ENCODE measurements around the gene ABCB8. TPM values are rescaled to one million over a fixed set of nuclear protein-coding genes. Genes with fewer than 3 reads are reported as not detected.

The ABCB8 gene
- total and polyA plus RNA-seq, 9 of the 15 experiments (the other 6 are each of a cell fraction or from before 2014, with no cell fraction given): 7.6 to 106 (median 36.3) TPM

- TF ChIP-seq ARID4B (CRISPR knock-in tag; IDR thresholded peaks at IDR 0.05) (peak; percentile 96), ZNF143 (CRISPR knock-in tag; IDR thresholded peaks at IDR 0.05) (no peak), YY1 (IDR thresholded peaks at IDR 0.05; ENCODE audit: borderline replicate concordance in 1 of 3, control insufficient read depth in 1 of 3, extremely low read depth in 1 of 3, insufficient read depth in 3 of 3, insufficient read length in 1 of 3, insufficient replicate concordance in 2 of 3, low read depth in 1 of 3, low read length in 2 of 3) (peak in 1 of 3 experiments; percentile 13), CREM (IDR thresholded peaks at IDR 0.05; ENCODE audit: low read depth) (peak; percentile 48; the same call in 1 of the 2 replicates), POLR2B (IDR thresholded peaks at IDR 0.05; ENCODE audit: low read depth, partially characterized antibody) (no peak), SRF (CRISPR knock-in tag; IDR thresholded peaks at IDR 0.05) (no peak), ZNF740 (CRISPR knock-in tag; IDR thresholded peaks at IDR 0.05) (peak; percentile 14; the same call in 1 of the 2 replicates), ZNF740 (tag; IDR thresholded peaks at IDR 0.05) (no peak), SMC3 (conservative IDR thresholded peaks at IDR 0.05; ENCODE audit: insufficient read depth, low read depth, low read length) (0 out of 2 replicates have a peak, but pooled peaks have one; percentile 1), POLR2G (IDR thresholded peaks at IDR 0.05; ENCODE audit: low read depth, low read length) (peak; percentile 73), ZEB2 (IDR thresholded peaks at IDR 0.05) (no peak), MYC (IDR thresholded peaks at IDR 0.05; ENCODE audit: low read depth, low read length) (peak; percentile 99), MYC (CRISPR knock-in tag; IDR thresholded peaks at IDR 0.05; ENCODE audit: borderline replicate concordance, low read depth) (peak; percentile 95), ZSCAN29 (IDR thresholded peaks at IDR 0.05) (no peak), U2AF1 (optimal IDR thresholded peaks at IDR 0.05; ENCODE audit: low read depth, low read length) (no peak), C11orf30 (IDR thresholded peaks at IDR 0.05; ENCODE audit: low read depth) (no peak), CREB1 (IDR thresholded peaks at IDR 0.05) (no peak), CREB1 (CRISPR knock-in tag; IDR thresholded peaks at IDR 0.05) (no peak), SMARCB1 (IDR thresholded peaks at IDR 0.05; ENCODE audit: insufficient read length, low read depth) (no peak), ELF2 (CRISPR knock-in tag; IDR thresholded peaks at IDR 0.05) (peak; percentile 49; the same call in 1 of the 2 replicates), ETV5 (CRISPR knock-in tag; IDR thresholded peaks at IDR 0.05; ENCODE audit: low read depth) (peak; percentile 67), BHLHE40 (IDR thresholded peaks at IDR 0.05; ENCODE audit: low read length) (peak; percentile 87), USF1 (CRISPR knock-in tag; IDR thresholded peaks at IDR 0.05) (peak; percentile 97)
Observed at GRCh38 chr7:151062399-151063211, 34.4 kb downstream of the ABCB8 start (continued).

All from K562 (cell line).